HG03095 (cell line): ENCODE data around the gene MYRIP.

Experiments used
- ATAC-seq: cut with Tn5 transposase; IDR thresholded peaks from one replicate; pipeline ENCODE4 v1.9.1; 2021; ENCODE audit warnings: moderate library complexity; ENCODE audit not compliant: unreplicated experiment

MYRIP gene

GRCh38 chr3:40224796-40225515 is 415.5 kb downstream of the MYRIP start:
- no peak for ATAC-seq

DNA sequence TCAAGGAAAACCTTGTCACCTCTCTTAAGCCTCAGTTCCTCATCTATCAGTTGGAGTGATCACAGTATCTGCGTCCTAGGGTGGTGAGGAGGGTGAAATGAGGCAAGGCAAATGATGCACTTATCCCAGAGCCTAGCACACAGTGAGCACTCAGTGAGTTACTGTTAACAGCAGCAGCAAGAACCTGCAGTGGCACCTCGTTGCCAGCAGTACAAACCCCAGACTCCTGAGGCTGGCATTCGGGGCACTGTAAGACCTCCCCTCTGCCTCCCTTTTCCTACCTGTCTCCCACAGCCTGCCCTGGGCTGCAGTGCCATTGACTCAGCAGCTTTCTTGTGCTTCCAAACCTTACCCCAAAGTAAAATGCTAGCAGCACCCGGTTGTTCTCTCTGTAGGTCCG is 417.2 kb downstream of the MYRIP start:
- no peak for ATAC-seq

DNA sequence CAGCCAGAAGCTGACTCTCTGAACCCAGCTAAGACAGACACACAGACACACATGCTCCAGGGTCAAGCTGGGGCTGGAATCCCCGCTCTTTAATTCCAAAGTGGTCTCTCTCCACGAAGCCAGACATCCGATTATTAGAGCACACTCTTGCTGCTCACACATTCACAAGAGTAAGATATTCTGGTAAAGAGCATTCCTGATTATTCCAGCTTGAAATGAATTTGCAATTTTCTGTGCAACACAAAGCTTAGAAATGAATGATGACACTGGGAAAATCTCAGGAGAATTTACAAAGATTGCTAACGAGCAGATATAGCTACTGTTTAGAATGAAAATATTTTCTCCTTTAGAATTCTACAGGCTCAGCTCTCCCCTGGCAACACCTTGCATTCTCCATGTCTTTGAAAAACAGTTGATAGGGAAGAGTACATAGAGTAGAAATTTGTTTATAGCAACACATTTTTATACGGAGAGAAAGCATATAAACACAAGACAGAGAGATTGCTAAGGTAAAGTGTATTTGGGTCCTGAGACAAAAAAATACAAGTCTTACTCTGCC is 419.5 kb downstream of the MYRIP start:
- ATAC-seq = no peak

DNA sequence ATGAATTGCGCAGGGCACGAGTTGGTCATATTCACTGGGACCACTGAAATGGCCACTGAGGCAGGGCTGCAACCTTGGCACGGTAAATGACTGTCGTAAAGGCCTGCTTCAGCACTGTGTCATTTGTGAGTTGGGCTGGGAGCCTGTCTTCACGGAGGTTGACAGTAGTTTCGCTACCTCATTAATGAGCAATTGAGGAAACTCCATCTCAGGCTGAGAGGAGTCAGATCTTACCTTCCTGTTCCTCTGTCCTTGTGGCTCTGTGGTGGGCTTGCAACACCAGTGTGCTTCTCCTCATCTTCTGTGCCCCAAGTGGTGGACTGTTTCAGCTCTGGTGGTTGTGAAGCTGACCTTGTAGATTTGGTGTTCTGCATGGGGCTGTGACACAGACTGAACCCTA is 420.0 kb downstream of the MYRIP start:
- ATAC-seq = no peak

- ATAC-seq = no peak
Measured at GRCh38 chr3:40229963-40230362, 420.6 kb downstream of the MYRIP start.

DNA sequence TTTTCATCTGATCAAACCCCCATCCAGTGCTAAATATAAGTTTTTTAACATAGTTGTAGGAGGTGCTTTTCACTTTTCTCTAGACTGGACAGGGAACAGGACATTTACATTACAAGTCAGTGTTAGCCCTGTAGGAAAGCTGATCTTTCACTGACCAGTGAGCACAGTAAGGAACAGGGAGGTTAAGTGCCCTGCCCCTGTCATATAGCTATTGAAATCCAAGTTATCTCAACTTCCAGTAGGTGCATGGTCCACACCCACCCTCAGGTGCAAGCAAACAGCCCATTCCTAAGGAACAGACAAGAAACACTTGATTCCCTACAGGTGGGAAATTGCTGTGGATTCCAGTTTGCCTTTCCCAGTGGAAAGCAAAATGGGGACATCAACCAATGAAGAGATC is 421.0 kb downstream of the MYRIP start:
- no peak for ATAC-seq

GRCh38 chr3:40232626-40233025 is 423.2 kb downstream of the MYRIP start:
- ATAC-seq = no peak

GRCh38 chr3:40237159-40237558 is 427.8 kb downstream of the MYRIP start:
- ATAC-seq = no peak

- ATAC-seq = no peak
Measured at GRCh38 chr3:40237889-40238571, 428.6 kb downstream of the MYRIP start.

GRCh38 chr3:40240921-40241320 is 431.5 kb downstream of the MYRIP start:
- no peak for ATAC-seq

DNA sequence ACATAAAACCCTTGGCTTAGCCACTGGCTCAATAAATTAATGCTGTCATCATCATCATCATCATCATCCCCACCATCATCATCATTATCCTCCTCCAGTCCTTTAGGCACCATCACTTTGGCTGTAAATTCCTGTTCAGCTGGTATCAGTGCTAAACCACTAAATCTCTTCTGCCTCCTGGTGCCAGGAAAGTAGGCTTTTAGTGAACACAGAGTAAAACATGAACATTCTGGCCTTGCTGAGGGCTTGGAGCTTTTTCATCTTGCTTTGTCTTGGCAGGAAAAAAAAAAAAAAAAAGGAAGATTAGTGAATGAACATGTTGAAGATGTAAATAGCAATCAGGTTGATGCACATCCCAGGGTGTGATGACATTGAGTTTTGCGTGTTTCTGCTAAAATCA is 432.8 kb downstream of the MYRIP start:
- ATAC-seq = no peak

- ATAC-seq = no peak
Measured at GRCh38 chr3:40242638-40243037, 433.2 kb downstream of the MYRIP start.

DNA sequence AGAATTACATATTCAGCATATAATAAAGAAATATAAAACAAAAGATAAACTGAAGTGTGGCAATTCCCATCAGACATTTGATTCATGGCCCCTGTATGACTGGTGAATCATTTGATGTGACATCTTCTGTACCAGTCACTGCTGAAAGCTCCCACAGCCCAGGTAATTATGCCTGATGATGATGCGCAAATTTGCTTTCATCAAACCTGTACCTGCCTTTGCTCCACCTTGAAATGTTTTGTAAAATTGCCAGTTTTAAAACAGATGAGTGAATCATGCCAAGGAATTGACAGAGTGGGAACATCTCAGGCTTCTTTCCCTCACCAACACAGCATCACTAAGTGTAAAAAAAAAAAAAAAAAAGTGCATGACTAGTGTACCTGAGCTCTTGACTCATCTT is 433.6 kb downstream of the MYRIP start:
- ATAC-seq = no peak

DNA sequence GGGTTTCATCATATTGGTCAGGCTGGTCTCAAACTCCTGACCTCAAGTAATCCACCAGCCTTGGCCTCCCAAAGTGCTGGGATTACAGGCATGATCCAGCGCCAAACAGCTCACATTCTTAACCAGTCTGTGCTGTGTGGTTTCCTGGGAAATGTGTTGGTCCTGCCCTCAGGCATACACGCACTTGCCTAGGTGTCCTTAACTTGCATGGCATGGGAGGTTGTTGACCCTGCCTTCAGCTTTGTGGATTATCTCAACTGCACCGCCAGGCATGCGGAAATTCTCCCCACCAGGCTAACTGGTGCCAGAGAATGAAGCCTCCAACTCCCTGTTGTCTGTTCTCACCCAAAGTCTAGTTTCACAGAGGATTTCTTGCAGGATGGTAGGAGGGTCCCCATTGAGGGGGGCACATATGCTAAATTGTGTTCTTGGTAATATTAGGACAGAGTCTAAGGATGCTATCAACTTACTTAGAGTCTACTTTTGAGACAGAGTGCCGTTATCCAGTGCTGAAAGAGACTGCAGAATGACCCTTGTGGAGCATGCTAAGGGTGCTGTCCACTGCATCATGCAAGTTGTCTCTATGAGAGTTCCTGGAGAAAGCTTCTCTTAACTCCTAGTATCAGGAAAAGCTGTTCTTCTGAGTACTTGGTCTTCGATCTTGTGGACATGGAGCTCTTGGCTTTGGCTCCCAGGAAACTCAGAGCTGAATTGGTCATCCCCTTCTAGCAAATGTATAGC is 438.5 kb downstream of the MYRIP start:
- ATAC-seq = no peak

DNA sequence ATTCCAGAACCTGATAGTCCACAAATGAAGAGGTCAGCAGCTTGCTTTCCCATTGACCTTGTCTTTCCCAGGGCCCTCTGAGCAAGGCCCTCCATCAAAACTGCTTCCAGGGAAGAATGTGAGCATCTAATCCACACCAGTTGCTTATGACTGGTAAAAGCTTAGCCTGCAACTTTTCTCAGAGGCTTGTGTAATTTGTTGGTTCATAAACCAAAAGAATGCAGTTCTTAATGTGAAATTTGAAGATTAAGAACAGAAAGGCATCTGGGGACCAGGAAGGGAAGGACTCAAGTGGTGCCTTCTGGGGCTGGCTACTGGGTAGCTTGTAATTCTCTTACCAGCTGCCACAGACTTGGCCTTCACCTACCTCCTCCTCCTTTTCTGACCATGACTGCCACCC is 439.2 kb downstream of the MYRIP start:
- no peak for ATAC-seq

- no peak for ATAC-seq
Measured at GRCh38 chr3:40249168-40249567, 439.8 kb downstream of the MYRIP start.

GRCh38 chr3:40254491-40254890 is 445.1 kb downstream of the MYRIP start:
- no peak for ATAC-seq

- no peak for ATAC-seq
Measured at GRCh38 chr3:40254891-40255290, 445.5 kb downstream of the MYRIP start.

- ATAC-seq = no peak
Measured at GRCh38 chr3:40255532-40255931, 446.1 kb downstream of the MYRIP start.

DNA sequence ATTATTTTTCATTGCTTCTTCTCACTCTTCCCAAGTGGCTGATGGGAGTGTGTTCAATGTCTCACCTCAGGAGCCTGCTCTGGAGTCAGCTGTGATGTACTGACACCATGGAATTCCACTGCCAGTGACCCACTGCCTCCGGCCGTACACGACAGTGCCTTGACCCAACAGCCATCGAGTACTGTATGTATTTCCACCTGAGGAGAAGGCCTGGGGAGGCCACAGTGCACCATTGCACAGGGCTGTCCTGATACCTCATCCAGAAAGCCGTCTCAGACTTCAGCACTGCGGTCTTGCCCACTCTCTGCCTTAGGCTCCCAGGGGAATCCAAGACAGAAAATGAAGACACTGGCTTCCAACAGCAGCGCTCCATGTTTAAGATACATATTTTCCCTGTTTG is 448.7 kb downstream of the MYRIP start:
- no peak for ATAC-seq

DNA sequence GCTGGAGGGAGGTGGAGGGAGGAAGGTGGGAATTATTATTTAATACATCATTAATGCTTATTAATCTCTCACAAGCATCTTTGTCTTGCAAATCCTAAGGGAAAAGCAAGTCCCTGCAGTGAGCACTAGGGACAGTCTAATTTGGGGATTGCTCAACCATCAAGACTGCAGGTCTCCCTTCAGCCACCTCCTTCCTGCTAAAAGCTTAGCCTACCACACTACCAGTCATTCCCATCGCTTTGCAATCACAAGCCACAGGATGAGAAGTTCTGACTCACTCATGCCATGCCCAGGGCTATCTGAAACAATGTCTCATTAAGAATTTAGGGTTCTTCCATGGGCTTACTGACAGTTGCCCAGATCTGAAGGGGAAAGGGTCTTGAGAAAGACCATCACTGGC is 449.1 kb downstream of the MYRIP start:
- ATAC-seq = no peak

DNA sequence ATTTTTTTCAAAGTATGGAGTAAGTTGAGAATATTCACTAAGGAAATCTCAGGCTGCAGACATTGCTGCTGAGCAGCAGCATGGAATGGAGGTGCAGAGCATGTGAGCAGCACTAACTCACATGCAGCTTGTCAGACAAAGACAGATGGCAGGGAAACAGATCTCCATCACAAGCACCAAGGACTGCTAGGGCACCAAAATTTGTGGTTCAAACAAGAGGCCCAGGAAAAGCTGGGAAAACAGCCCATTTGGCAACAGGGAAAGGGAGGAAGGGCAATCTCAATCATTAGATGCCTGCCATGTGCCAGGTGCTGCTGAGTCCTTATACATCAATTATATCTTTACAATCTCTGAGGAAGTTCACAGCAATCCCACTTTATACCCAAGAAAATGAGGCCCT is 452.9 kb downstream of the MYRIP start:
- no peak for ATAC-seq
